Retinal pigment epithelial cell (primary cell): ENCODE measurements around the gene SYNC.

Experiments used
- DNase-seq: peaks from one replicate; pipeline ENCODE4 v3.0.0-alpha.2; 2010; ENCODE audit warnings: low read depth
- H3K4me3 ChIP-seq: 2 replicates; pipeline ENCODE4 v1.5.1; 2011; ENCODE audit warnings: mild to moderate bottlenecking, low read length, control low read depth, moderate library complexity
- TF ChIP-seq, protein P1 (sequence below): conservative IDR thresholded peaks from 2 replicates; pipeline ENCODE4 v1.5.1; 2011; ENCODE audit warnings: low read depth, low read length, control low read depth, inconsistent platforms

The SYNC gene

GRCh38 chr1:32733582-32734321 is 31.2 kb upstream of the SYNC start:
- TF ChIP-seq, protein P1, sequence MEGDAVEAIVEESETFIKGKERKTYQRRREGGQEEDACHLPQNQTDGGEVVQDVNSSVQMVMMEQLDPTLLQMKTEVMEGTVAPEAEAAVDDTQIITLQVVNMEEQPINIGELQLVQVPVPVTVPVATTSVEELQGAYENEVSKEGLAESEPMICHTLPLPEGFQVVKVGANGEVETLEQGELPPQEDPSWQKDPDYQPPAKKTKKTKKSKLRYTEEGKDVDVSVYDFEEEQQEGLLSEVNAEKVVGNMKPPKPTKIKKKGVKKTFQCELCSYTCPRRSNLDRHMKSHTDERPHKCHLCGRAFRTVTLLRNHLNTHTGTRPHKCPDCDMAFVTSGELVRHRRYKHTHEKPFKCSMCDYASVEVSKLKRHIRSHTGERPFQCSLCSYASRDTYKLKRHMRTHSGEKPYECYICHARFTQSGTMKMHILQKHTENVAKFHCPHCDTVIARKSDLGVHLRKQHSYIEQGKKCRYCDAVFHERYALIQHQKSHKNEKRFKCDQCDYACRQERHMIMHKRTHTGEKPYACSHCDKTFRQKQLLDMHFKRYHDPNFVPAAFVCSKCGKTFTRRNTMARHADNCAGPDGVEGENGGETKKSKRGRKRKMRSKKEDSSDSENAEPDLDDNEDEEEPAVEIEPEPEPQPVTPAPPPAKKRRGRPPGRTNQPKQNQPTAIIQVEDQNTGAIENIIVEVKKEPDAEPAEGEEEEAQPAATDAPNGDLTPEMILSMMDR, result no peak
- no peak overlapping the region for H3K4me3 ChIP-seq
- DNase-seq, result no peak

DNA sequence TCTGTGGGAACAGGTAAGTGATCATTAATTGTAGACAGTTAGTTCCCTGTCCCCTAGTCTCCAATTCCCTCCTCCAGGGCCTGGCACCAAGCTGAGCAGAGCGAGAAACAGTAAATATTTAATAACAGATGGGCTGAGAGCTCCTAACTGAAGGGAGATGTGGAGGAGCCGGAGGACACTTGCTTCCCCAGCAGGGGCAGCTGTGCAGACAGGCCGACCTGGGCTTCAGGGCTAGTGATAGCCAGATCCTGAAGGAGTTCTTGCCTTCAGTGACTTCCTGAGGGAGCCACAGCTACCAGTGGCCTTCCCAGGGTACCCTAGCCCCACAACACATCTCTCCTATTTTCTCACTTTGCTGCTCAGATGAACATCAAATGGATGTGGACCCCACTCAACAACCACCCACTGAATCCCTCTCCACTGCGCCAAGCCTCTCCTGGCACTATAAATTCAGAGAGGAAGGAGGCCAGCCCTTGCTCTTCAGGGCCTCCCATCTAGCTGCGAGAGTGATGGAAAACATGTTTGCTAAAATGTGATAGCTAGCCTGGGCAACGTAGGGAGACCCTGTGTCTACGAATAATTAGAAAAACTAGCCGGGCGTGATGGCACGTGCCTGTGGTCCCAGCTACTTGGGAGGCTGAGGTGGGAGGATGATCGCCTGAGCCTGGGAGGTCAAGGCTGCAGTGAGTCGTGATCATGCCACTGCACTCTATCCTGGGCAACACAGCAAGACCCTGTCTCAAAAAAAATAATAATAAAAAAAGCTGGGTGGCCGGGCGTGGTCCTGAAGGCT is 26.9 kb upstream of the SYNC start:
- TF ChIP-seq, protein P1, result no peak
- DNase-seq, result no peak
- no peak overlapping the region for H3K4me3 ChIP-seq

DNA sequence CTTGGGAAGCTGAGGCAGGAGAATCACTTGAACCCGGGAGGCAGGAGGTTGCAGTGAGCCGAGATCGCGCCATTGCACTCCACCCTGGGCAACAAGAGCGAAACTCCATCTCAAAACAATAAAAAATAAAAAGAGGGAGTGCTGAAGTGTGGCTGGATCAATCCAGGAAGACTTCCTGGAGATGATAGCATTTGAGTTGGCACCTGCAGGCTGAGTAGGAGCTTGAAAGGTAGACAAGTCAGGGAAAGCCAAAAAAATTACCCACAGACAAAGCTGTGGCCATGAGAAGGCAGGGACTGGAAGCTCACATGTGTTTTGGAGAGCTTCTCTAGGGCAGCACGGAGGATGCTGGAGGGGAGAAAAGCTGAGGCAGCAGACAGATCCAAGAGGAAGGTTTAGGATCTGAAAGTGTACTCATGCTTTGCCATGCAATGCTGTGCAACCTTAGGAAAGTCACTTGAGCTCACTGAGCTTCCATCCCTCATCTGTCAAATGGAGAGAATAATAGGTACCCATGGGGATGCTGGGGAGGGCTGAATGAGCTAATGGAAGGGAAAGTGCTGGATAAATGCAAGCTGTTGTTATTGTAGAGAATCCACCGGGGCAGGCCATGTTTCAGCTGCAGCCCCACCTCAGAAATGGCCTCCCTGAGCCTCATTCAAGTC is 26.0 kb upstream of the SYNC start:
- TF ChIP-seq, protein P1, result no peak
- DNase-seq, result no peak
- no peak overlapping the region for H3K4me3 ChIP-seq

GRCh38 chr1:32727876-32728275 is 25.3 kb upstream of the SYNC start:
- no peak overlapping the region for H3K4me3 ChIP-seq
- TF ChIP-seq, protein P1, result no peak
- no peak for DNase-seq

GRCh38 chr1:32725615-32725982 is 23.0 kb upstream of the SYNC start:
- TF ChIP-seq, protein P1, result no peak

DNA sequence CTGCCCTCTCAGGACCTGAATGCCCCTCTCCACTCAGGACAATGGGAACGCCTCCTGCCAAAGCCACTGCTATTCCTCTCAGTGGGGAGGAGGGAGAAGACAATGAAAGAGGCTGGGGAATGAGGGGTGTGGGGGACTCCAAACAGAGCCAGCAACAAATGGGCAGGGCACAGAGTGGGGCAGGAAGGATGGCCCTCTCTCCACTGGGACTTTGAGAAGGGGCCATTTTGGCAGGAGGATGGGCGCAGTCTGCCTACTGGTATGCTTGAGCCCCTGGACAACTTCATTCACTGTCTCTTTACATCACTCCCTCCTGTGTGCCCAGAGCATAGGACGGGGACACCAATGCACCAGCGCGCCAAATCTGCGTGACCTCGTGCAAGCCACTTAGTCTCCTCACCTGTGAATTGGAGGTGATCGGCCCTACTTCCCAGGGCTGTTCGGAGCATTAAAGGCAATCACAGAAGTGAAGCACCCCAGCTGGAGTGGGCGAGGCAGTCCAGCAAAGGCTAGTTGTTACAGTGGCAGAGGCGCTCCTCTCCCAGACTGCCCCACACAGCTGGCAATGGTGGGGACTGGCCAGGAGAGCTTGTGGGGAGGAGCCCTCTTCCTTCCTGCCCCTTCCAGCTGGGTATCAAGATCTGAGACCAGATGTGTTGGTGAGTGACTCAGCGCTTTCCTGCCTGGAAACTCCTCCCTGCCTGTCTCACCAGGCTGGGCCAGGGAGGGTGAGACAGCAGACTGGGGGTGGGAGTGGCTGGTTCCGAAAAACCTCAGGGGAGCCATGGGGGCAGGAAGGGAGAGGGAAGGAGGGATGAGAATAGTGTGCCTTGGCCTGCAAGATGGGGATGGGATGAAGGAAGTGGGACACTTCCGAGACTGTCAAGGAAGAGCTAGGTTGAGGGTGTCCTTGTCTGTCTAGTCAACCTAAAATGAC is 22.4 kb upstream of the SYNC start:
- H3K4me3 ChIP-seq, result no peak overlapping the region
- no peak for DNase-seq
- TF ChIP-seq, protein P1, result no peak

More at GRCh38 chr1:32725615-32725982, 23.0 kb upstream of the SYNC start:
- no peak overlapping the region for H3K4me3 ChIP-seq
- DNase-seq, result no peak
